ENCODE results near the gene MS4A6E.

The MS4A6E gene

GRCh38 chr11:60370252-60370810 lies 43.3 kb downstream of the MS4A6E start:
- H3K4me3 ChIP-seq (ENCODE audit: low read length), result no peak overlapping the region

GRCh38 chr11:60370811-60371298 lies 43.8 kb downstream of the MS4A6E start:
- no peak for DNase-seq (ENCODE audit: low read depth, low spot score)
- H3K4me3 ChIP-seq (ENCODE audit: low read length), result no peak overlapping the region

More at GRCh38 chr11:60370252-60370810, 43.3 kb downstream of the MS4A6E start:
- no peak for DNase-seq (ENCODE audit: low read depth, low spot score)

GRCh38 chr11:60371386-60371785 lies 44.3 kb downstream of the MS4A6E start:
- no peak for DNase-seq (ENCODE audit: low read depth, low spot score)
- H3K4me3 ChIP-seq (ENCODE audit: low read length), result no peak overlapping the region

GRCh38 chr11:60371854-60372253 lies 44.8 kb downstream of the MS4A6E start:
- DNase-seq (ENCODE audit: low read depth, low spot score), result no peak
- no peak overlapping the region for H3K4me3 ChIP-seq (ENCODE audit: low read length)

GRCh38 chr11:60372767-60373166 lies 45.7 kb downstream of the MS4A6E start:
- DNase-seq (ENCODE audit: low read depth, low spot score), result no peak
- H3K4me3 ChIP-seq (ENCODE audit: low read length), result no peak overlapping the region

- no peak overlapping the region for H3K4me3 ChIP-seq (ENCODE audit: low read length)
- DNase-seq (ENCODE audit: low read depth, low spot score), result no peak
These were observed 48.3 kb downstream of the MS4A6E start for GRCh38 chr11:60375316-60375715.

GRCh38 chr11:60376601-60377000 lies 49.5 kb downstream of the MS4A6E start:
- H3K4me3 ChIP-seq (ENCODE audit: low read length), result no peak overlapping the region
- DNase-seq (ENCODE audit: low read depth, low spot score), result no peak

GRCh38 chr11:60377401-60378136 lies 50.5 kb downstream of the MS4A6E start:
- DNase-seq (ENCODE audit: low read depth, low spot score), result no peak
- H3K4me3 ChIP-seq (ENCODE audit: low read length), result no peak overlapping the region

GRCh38 chr11:60378354-60378753 lies 51.3 kb downstream of the MS4A6E start, which contains the start of gene MS4A7:
Gene MS4A7 (plus strand): TSS chr11:60378532. CDS start chr11:60383142, 4,610 bp downstream.
- peak; percentile 67 for DNase-seq (ENCODE audit: low read depth, low spot score)
- no peak within 1 kb of the TSS for H3K4me3 ChIP-seq (ENCODE audit: low read length)

GRCh38 chr11:60389279-60389910 lies 62.3 kb downstream of the MS4A6E start:
- DNase-seq (ENCODE audit: low read depth, low spot score), result no peak
- H3K4me3 ChIP-seq (ENCODE audit: low read length), result no peak overlapping the region

GRCh38 chr11:60390419-60390818 lies 63.4 kb downstream of the MS4A6E start:
- no peak for DNase-seq (ENCODE audit: low read depth, low spot score)

More at GRCh38 chr11:60390419-60390818, 63.4 kb downstream of the MS4A6E start:
- no peak overlapping the region for H3K4me3 ChIP-seq (ENCODE audit: low read length)

All from Jurkat, Clone E6-1 (cell line).